CD4-positive, alpha-beta T cell (primary cell): ENCODE results near the gene PARD6B. TPM values are rescaled to one million over a fixed set of nuclear protein-coding genes. Genes with fewer than 3 reads are reported as not detected.
"Not testable (repeated sequence)": the region's sequence is repeated elsewhere in the genome, so short reads cannot be mapped to it uniquely, and the experiment has no call there.

Experiments used
- ATAC-seq: fragments of 200-7000 bp; cut with Tn5 transposase; one replicate; pipeline ENCODE4 v1.10.0; 2022; ENCODE audit warnings: mild to moderate bottlenecking; ENCODE audit not compliant: poor library complexity
- CTCF ChIA-PET: fragments of 350-600 bp; sonication (Branson Sonifier 250); formaldehyde crosslinking; loops from one replicate; lab custom pipeline; 2021; ENCODE audit warnings: antibody characterized with exemption, inconsistent platforms; lab: Charles Lee
- POLR2A ChIA-PET: fragments of 350-600 bp; sonication (Branson Sonifier 250); formaldehyde crosslinking; loops from one replicate; lab custom pipeline; 2021; ENCODE audit warnings: antibody characterized with exemption, inconsistent platforms; lab: Charles Lee
- DNase-seq, 14 experiments: peaks; one replicate each; pipeline ENCODE4 v3.0.0-alpha.2; 2013 to 2020; ENCODE audit warnings: mixed read lengths in 2 of 14
- H3K27ac ChIP-seq, 2 donors: one replicate each; pipeline versions ENCODE4 v1.5.1 to v1.7.0; 2013; ENCODE audit warnings: low read length in 2 of 2, low read depth in 1 of 2, mild to moderate bottlenecking in 1 of 2
- H3K27me3 ChIP-seq, 2 experiments: 1 replicate in 1 of 2; 2 replicates in 1 of 2; pipeline versions ENCODE4 v1.6.1 to v1.7.0; 2013; ENCODE audit warnings: low read length in 2 of 2, control low read depth in 1 of 2, mild to moderate bottlenecking in 1 of 2, moderate library complexity in 1 of 2; ENCODE audit not compliant: insufficient read depth in 2 of 2, control insufficient read depth in 1 of 2
- H3K36me3 ChIP-seq: one replicate; pipeline ENCODE4 v1.6.1; 2013; ENCODE audit warnings: low read length, control low read depth; ENCODE audit not compliant: insufficient read depth
- H3K4me1 ChIP-seq: one replicate; pipeline ENCODE4 v1.6.1; 2013; ENCODE audit warnings: low read length, control low read depth; ENCODE audit not compliant: insufficient read depth
- H3K4me3 ChIP-seq: one replicate; pipeline ENCODE4 v1.5.1; 2013; ENCODE audit warnings: mild to moderate bottlenecking, low read length, moderate library complexity
- H3K9me3 ChIP-seq, 2 experiments: 1 replicate in 1 of 2; 2 replicates in 1 of 2; pipeline versions ENCODE4 v1.6.1 to v1.7.0; 2013; ENCODE audit warnings: low read length in 2 of 2, mild to moderate bottlenecking in 2 of 2, control low read depth in 1 of 2, moderate library complexity in 1 of 2; ENCODE audit not compliant: control insufficient read depth in 1 of 2, insufficient read depth in 1 of 2
- H3K27ac Mint-ChIP-seq: one replicate; pipeline ENCODE4 v1.8.0; 2020; ENCODE audit warnings: mixed read lengths
- H3K27me3 Mint-ChIP-seq: one replicate; pipeline ENCODE4 v1.8.0; 2021; ENCODE audit warnings: mixed read lengths
- H3K36me3 Mint-ChIP-seq: one replicate; pipeline ENCODE4 v1.8.0; 2021; ENCODE audit warnings: low read depth, mixed read lengths
- H3K4me1 Mint-ChIP-seq: one replicate; pipeline ENCODE4 v1.8.0; 2021; ENCODE audit warnings: low read depth, mixed read lengths
- H3K4me3 Mint-ChIP-seq: one replicate; pipeline ENCODE4 v1.8.0; 2020; ENCODE audit warnings: mild to moderate bottlenecking, mixed read lengths
- H3K9me3 Mint-ChIP-seq: one replicate; pipeline ENCODE4 v1.8.0; 2020; ENCODE audit warnings: mixed read lengths
- intact Hi-C, 2 experiments: fragments of 100-400 bp; cut with DNase I in 1 of 2; cut with micrococcal nuclease in 1 of 2; formaldehyde crosslinking; loops; one replicate each; pipeline versions ENCODE4 v1.15.1 to v1.9.0; 2023 to 2025; cut with DNase I, micrococcal nuclease
- total RNA-seq, 174 experiments: library from RNA in 2 of 174; stranded (reverse) in 2 of 174; gene quantifications; one replicate each; pipeline ENCODE4 v1.2.3 and lab custom pipeline; 2021 to 2026
- TF ChIP-seq, protein P1 (sequence below): fragments of 200-600 bp; IDR thresholded peaks from one replicate; pipeline ENCODE4 v1.8.0; 2022; ENCODE audit warnings: antibody characterized with exemption, mild to moderate bottlenecking

The PARD6B gene
- total RNA-seq, 2 experiments from 2014 or later: 5.6 to 8.2 TPM

DNA sequence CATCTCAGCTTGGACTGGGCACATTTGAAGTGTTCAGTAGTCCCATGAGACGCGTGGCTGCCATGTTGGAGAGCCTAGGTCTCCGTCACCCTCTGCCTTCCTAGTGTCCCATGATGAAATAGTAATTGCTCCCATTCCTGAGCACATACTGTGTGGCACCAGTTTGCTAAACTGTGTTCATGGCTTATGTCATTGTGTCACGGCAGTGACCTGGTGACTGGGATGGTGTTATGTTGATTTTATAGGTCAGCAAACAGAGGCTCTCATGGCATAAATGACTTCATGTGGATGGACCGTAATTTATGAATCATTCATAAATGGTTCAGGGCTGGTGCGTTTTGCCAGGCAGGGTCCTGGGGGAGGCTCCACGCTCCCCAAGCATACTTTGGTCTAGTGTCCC, 67.3 kb downstream of the PARD6B start:
- DNase-seq (no peak), ATAC-seq (no peak)
- intact Hi-C loops: no loop called here
- H3K27ac ChIP-seq: no peak overlapping the region
- Mint-ChIP-seq H3K9me3 (no peaks in the 10 kb centered on the region), H3K4me3 (peak overlapping the region; percentile 31), H3K4me1 (peaks cover 15% of the 10 kb centered on the region), H3K27ac (peak overlapping the region; percentile 19), H3K36me3 (peaks cover 10% of the 10 kb centered on the region), H3K27me3 (no peaks in the 10 kb centered on the region)
- H3K4me3 ChIP-seq: no peak overlapping the region
- no peaks in the 10 kb centered on the region for H3K9me3 ChIP-seq
- peaks cover 20% of the 10 kb centered on the region for H3K4me1 ChIP-seq
- CTCF ChIA-PET: interaction anchor here (1.3 kb wide), 1 partner anchor 8 kb away, joined by 6 read pairs; no protein-coding TSS in a partner anchor
- POLR2A ChIA-PET: no interaction called here
- TF ChIP-seq, protein P1, sequence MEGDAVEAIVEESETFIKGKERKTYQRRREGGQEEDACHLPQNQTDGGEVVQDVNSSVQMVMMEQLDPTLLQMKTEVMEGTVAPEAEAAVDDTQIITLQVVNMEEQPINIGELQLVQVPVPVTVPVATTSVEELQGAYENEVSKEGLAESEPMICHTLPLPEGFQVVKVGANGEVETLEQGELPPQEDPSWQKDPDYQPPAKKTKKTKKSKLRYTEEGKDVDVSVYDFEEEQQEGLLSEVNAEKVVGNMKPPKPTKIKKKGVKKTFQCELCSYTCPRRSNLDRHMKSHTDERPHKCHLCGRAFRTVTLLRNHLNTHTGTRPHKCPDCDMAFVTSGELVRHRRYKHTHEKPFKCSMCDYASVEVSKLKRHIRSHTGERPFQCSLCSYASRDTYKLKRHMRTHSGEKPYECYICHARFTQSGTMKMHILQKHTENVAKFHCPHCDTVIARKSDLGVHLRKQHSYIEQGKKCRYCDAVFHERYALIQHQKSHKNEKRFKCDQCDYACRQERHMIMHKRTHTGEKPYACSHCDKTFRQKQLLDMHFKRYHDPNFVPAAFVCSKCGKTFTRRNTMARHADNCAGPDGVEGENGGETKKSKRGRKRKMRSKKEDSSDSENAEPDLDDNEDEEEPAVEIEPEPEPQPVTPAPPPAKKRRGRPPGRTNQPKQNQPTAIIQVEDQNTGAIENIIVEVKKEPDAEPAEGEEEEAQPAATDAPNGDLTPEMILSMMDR: no peak
- H3K36me3 ChIP-seq: no peaks in the 10 kb centered on the region
- no peaks in the 10 kb centered on the region for H3K27me3 ChIP-seq

GRCh38 chr20:50799176-50799889, 68.0 kb downstream of the PARD6B start:
- Histone ChIP-seq H3K27ac (no peak overlapping the region), H3K36me3 (no peaks in the 10 kb centered on the region), H3K4me1 (peaks cover 16% of the 10 kb centered on the region), H3K9me3 (no peaks in the 10 kb centered on the region), H3K27me3 (no peaks in the 10 kb centered on the region), H3K4me3 (no peak overlapping the region)
- Mint-ChIP-seq H3K4me1 (peaks cover 16% of the 10 kb centered on the region), H3K36me3 (peaks cover 10% of the 10 kb centered on the region), H3K27me3 (no peaks in the 10 kb centered on the region), H3K4me3 (peak overlapping the region; percentile 31), H3K27ac (peak overlapping the region; percentile 19), H3K9me3 (no peaks in the 10 kb centered on the region)
- TF ChIP-seq, protein P1: no peak
- CTCF ChIA-PET: interaction anchor here (1.3 kb wide), 1 partner anchor 9 kb away, joined by 6 read pairs; no protein-coding TSS in a partner anchor
- intact Hi-C loops: no loop called here
- no peak for DNase-seq
- POLR2A ChIA-PET: interaction anchor here (1.3 kb wide), 1 partner anchor 16 kb away, joined by 5 read pairs; no protein-coding TSS in a partner anchor
- ATAC-seq: no peak

DNA sequence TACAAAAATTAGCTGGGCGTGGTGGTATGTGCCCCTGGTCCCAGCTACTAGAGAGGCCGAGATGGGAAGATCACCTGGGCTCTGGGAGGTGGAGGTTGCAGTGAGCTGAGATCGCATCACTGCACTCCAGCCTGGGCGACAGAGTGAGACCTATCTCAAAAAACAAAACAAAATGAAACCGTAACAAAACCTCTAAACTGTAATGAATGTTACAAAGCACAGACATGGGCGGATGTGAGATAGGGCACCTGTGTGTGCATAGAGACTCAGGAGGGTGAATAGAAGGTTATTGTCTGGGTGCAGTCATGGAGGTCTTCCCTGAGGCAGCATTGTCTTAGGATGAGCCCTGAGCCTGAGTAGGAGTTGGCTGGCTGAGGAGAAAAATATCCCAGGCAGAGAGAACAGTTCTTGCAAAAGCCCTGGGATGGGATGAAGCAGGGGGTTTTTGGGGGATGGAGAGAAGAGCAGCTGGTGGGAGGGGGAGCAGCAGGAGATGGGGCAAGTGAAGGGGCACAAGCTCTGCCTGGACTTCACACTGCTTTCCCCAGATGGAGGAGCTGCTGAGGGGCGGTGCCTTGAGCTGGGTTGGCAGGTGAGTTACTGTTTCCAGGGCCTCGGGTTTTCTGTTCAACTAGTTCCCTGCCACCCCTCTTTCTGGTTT, 68.6 kb downstream of the PARD6B start:
- H3K4me3 Mint-ChIP-seq: no peak overlapping the region
- H3K9me3 Mint-ChIP-seq: no peaks in the 10 kb centered on the region
- H3K27me3 ChIP-seq: no peaks in the 10 kb centered on the region
- no peak overlapping the region for H3K4me3 ChIP-seq
- peaks cover 10% of the 10 kb centered on the region for H3K36me3 Mint-ChIP-seq
- H3K36me3 ChIP-seq: no peaks in the 10 kb centered on the region
- POLR2A ChIA-PET: interaction anchor here (1.3 kb wide), 1 partner anchor 15 kb away, joined by 5 read pairs; no protein-coding TSS in a partner anchor
- no peaks in the 10 kb centered on the region for H3K27me3 Mint-ChIP-seq
- H3K9me3 ChIP-seq: no peaks in the 10 kb centered on the region
- H3K27ac Mint-ChIP-seq: peak overlapping the region; percentile 19
- H3K27ac ChIP-seq: no peak overlapping the region
- CTCF ChIA-PET: interaction anchor here (1.3 kb wide), 1 partner anchor 9 kb away, joined by 6 read pairs; no protein-coding TSS in a partner anchor
- TF ChIP-seq, protein P1: no peak
- ATAC-seq (no peak), DNase-seq (no peak)
- intact Hi-C loops: no loop called here
- H3K4me1 Mint-ChIP-seq: peaks cover 23% of the 10 kb centered on the region
- peaks cover 20% of the 10 kb centered on the region for H3K4me1 ChIP-seq

DNA sequence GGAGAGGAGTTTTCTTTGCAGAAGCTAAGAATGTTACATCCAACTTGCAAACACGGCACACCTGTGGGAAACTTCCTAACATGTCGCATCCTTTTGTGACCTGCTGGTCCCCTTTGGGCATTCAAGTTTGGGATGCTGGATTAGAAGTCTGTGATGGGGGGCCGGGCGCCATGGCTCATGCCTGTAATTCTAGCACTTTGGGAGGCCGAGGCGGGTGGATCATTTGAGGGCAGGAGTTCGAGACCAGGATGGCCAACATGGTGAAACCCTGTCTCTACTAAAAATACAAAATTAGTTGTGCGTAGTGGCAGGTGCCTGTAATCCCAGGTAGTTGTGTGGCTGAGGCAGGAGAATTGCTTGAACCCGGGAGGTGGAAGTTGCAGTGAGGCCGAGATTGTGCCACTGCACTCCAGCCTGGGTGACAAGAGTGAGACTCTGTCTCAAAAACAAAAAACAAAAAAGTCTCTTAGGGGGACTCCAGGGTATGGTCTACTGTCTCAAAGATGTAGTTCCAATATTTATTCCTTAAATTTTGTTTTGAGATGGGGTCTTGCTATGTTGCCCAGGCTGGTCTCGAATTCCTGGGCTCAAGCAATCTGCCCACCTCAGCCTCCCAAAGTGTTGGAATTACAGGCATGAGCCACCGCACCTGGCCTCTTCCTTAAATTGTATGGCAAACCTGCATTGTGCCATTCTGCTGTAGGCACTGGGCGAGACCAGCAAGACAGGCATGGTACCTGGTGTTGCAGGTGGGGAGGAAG, 69.8 kb downstream of the PARD6B start:
- ATAC-seq, H3K27ac ChIP-seq, H3K9me3 ChIP-seq, H3K36me3 ChIP-seq, H3K27me3 ChIP-seq, POLR2A ChIA-PET, H3K4me3 Mint-ChIP-seq, intact Hi-C loops, H3K4me3 ChIP-seq, H3K9me3 Mint-ChIP-seq, H3K27me3 Mint-ChIP-seq, CTCF ChIA-PET, DNase-seq, H3K36me3 Mint-ChIP-seq: not testable (repeated sequence)
- peak overlapping the region; percentile 36 for H3K27ac Mint-ChIP-seq
- H3K4me1 ChIP-seq: peaks cover 21% of the 10 kb centered on the region
- peaks cover 27% of the 10 kb centered on the region for H3K4me1 Mint-ChIP-seq
